Sciatic nerve (tissue), 2 donors: Measurements from ENCODE around the gene CENPS. TPM values are rescaled to one million over a fixed set of nuclear protein-coding genes. Genes with fewer than 3 reads are reported as not detected.

ENCODE experiments used
- ATAC-seq: fragments of 200-7000 bp; cut with Tn5 transposase; one replicate; pipeline ENCODE4 v1.9.1; 2020; ENCODE audit warnings: mild to moderate bottlenecking, moderate library complexity
- DNase-seq: peaks from one replicate; pipeline ENCODE4 v3.0.0-alpha.2; 2020; ENCODE audit warnings: low spot score
- intact Hi-C: fragments of 100-400 bp; cut with DNase I; formaldehyde crosslinking; loops from one replicate; pipeline ENCODE4 v1.14.2; 2022
- total RNA-seq: library from RNA; stranded (reverse); fragmentation: NEBNext Ultra II Directional; extraction: Animal tissue kit (Norgen Biotek cat#: 25700); gene quantifications from one replicate; pipeline ENCODE4 v1.2.1, GENCODE V29; 2021
- donor health status: DM: no; HTN: no; CAD: no.
- donor health status: DM: no; HTN: no; CAD: no.

Gene CENPS
- 12.2 TPM for total RNA-seq

GRCh38 chr1:10430216-10431069 lies at the start of gene CENPS:
CENPS (plus strand) TSS chr1:10430433; CDS start chr1:10430518, 85 bp downstream.
- DNase-seq, result peak; percentile 95
- intact Hi-C loops, result no loop called here
- ATAC-seq, result peak; percentile 97

GRCh38 chr1:10380594-10381275 lies 49.5 kb upstream of the CENPS start:
- DNase-seq, result peak; percentile 74
- intact Hi-C loops, result no loop called here
- peak; percentile 64 for ATAC-seq

GRCh38 chr1:10383630-10384029 lies 46.6 kb upstream of the CENPS start:
- intact Hi-C loops, result no loop called here
- DNase-seq (no peak), ATAC-seq (no peak)

GRCh38 chr1:10384219-10384618 lies 46.0 kb upstream of the CENPS start:
- ATAC-seq (no peak), DNase-seq (no peak)
- intact Hi-C loops, result no loop called here

- ATAC-seq (no peak), DNase-seq (no peak)
- intact Hi-C loops, result no loop called here
These were observed 43.2 kb upstream of the CENPS start for GRCh38 chr1:10386761-10387676.

GRCh38 chr1:10387677-10388386 lies 42.4 kb upstream of the CENPS start:
- ATAC-seq (peak; percentile 93), DNase-seq (peak; percentile 64)
- intact Hi-C loops, result no loop called here

GRCh38 chr1:10388387-10388715 lies 41.9 kb upstream of the CENPS start:
- ATAC-seq, result peak; percentile 20
- intact Hi-C loops, result no loop called here
- no peak for DNase-seq

GRCh38 chr1:10389271-10389973 lies 40.8 kb upstream of the CENPS start:
- ATAC-seq (no peak), DNase-seq (no peak)

GRCh38 chr1:10396870-10397269 lies 33.4 kb upstream of the CENPS start:
- DNase-seq, result no peak
- intact Hi-C loops, result no loop called here

More at GRCh38 chr1:10389271-10389973, 40.8 kb upstream of the CENPS start:
- intact Hi-C loops, result no loop called here

GRCh38 chr1:10398278-10398733 lies 31.9 kb upstream of the CENPS start:
- intact Hi-C loops, result no loop called here
- ATAC-seq, result no peak
- DNase-seq, result no peak

More at GRCh38 chr1:10396870-10397269, 33.4 kb upstream of the CENPS start:
- ATAC-seq, result no peak

- peak; percentile 98 for DNase-seq
- intact Hi-C loops, result no loop called here
These were observed 31.3 kb upstream of the CENPS start, which contains the start of gene PGD for GRCh38 chr1:10398734-10399443. PGD (plus strand) TSS chr1:10399064; CDS start chr1:10399118, 54 bp downstream.

GRCh38 chr1:10399444-10399941 lies 30.7 kb upstream of the CENPS start:
- intact Hi-C loops, result no loop called here
- ATAC-seq (no peak), DNase-seq (peak; percentile 64)

More at GRCh38 chr1:10398734-10399443, 31.3 kb upstream of the CENPS start, which contains the start of gene PGD:
- peak; percentile 99 for ATAC-seq

- intact Hi-C loops, result no loop called here
- DNase-seq, result no peak
- no peak for ATAC-seq
These were observed 30.2 kb upstream of the CENPS start for GRCh38 chr1:10400013-10400412.

GRCh38 chr1:10401281-10401680 lies 29.0 kb upstream of the CENPS start:
- intact Hi-C loops, result no loop called here
- ATAC-seq, result no peak
- no peak for DNase-seq

- intact Hi-C loops, result no loop called here
- ATAC-seq, result no peak
These were observed 27.4 kb upstream of the CENPS start for GRCh38 chr1:10402729-10403274.

GRCh38 chr1:10407201-10407600 lies 23.0 kb upstream of the CENPS start:
- no peak for ATAC-seq
- no peak for DNase-seq
- intact Hi-C loops, result no loop called here

More at GRCh38 chr1:10402729-10403274, 27.4 kb upstream of the CENPS start:
- no peak for DNase-seq
